IMR-90 (cell line): ENCODE results near the gene LRRC75A. TPM values are rescaled to one million over a fixed set of nuclear protein-coding genes. Genes with fewer than 3 reads are reported as not detected.

Experiments used
- ATAC-seq: fragments of 200-7000 bp; cut with Tn5 transposase; 2 replicates; pipeline ENCODE4 v1.9.1; 2020; ENCODE audit warnings: low read depth, mild to moderate bottlenecking, moderate library complexity
- BruUV-seq: library from RNA; stranded (reverse); fragments of 400-500 nt; replicated peaks from 2 replicates; lab custom pipeline; 2021; lab: Mats Ljungman, UMichigan
- CTCF ChIA-PET: fragments of 300-600 bp; formaldehyde crosslinking; extraction: SDS; loops from one replicate; lab custom pipeline; 2021; ENCODE audit warnings: antibody characterized with exemption; lab: Yijun Ruan, JAX
- POLR2A ChIA-PET: fragments of 300-600 bp; sonication (Branson Sonifier 250); formaldehyde crosslinking; loops from one replicate; lab custom pipeline; 2022; ENCODE audit warnings: antibody characterized with exemption; ENCODE audit not compliant: unreplicated experiment; lab: Charles Lee
- DNase-seq: peaks from one replicate; pipeline ENCODE4 v3.0.0; 2013
- H2AFZ ChIP-seq: replicated peaks from 2 replicates; pipeline ENCODE3; 2013; ENCODE audit warnings: low read length, mild to moderate bottlenecking; ENCODE audit not compliant: poor library complexity
- H2AK5ac ChIP-seq: 2 replicates; pipeline ENCODE4 v1.6.1; 2013; ENCODE audit warnings: low read depth, low read length, inconsistent platforms
- H2AK9ac ChIP-seq: replicated peaks from 2 replicates; pipeline ENCODE3; 2013; ENCODE audit warnings: mild to moderate bottlenecking, low read depth, low read length, moderate library complexity; ENCODE audit not compliant: poor library complexity
- H2BK120ac ChIP-seq: 2 replicates; pipeline ENCODE4 v1.6.1; 2013; ENCODE audit warnings: low read depth, low read length, inconsistent platforms
- H2BK15ac ChIP-seq: 3 replicates; pipeline ENCODE4 v1.6.1; 2013; ENCODE audit warnings: low read depth, low read length, inconsistent platforms
- H2BK20ac ChIP-seq: 2 replicates; pipeline ENCODE4 v1.6.1; 2013; ENCODE audit warnings: low read depth, mild to moderate bottlenecking, inconsistent platforms, low read length, moderate library complexity
- H2BK5ac ChIP-seq: 2 replicates; pipeline ENCODE4 v1.6.1; 2013; ENCODE audit warnings: mild to moderate bottlenecking, low read depth, low read length, inconsistent platforms; ENCODE audit not compliant: poor library complexity, severe bottlenecking
- H3K14ac ChIP-seq: replicated peaks from 2 replicates; pipeline ENCODE4 v1.6.1; 2013; ENCODE audit warnings: low read depth, low read length, inconsistent platforms
- H3K18ac ChIP-seq: 2 replicates; pipeline ENCODE4 v1.6.1; 2013; ENCODE audit warnings: low read depth, low read length, control low read depth
- H3K23ac ChIP-seq: 2 replicates; pipeline ENCODE4 v1.6.1; 2013; ENCODE audit warnings: low read depth, low read length, inconsistent platforms
- H3K27ac ChIP-seq: 2 replicates; pipeline ENCODE4 v1.5.1; 2013; ENCODE audit warnings: mild to moderate bottlenecking, control low read depth, low read length; ENCODE audit not compliant: insufficient read depth
- H3K27me3 ChIP-seq: 2 replicates; pipeline ENCODE4 v1.6.1; 2013; ENCODE audit warnings: low read length; ENCODE audit not compliant: control insufficient read depth, insufficient read depth
- H3K36me3 ChIP-seq: 2 replicates; pipeline ENCODE4 v1.6.1; 2013; ENCODE audit warnings: low read length, mixed read lengths; ENCODE audit not compliant: control insufficient read depth, insufficient read depth
- H3K4ac ChIP-seq: 2 replicates; pipeline ENCODE4 v1.6.1; 2013; ENCODE audit warnings: low read depth, low read length, inconsistent platforms
- H3K4me1 ChIP-seq: 2 replicates; pipeline ENCODE4 v1.6.1; 2013; ENCODE audit warnings: low read length, mixed read lengths; ENCODE audit not compliant: control insufficient read depth, insufficient read depth
- H3K4me2 ChIP-seq: 2 replicates; pipeline ENCODE4 v1.6.1; 2013; ENCODE audit warnings: low read depth, mild to moderate bottlenecking, control low read depth, low read length, moderate library complexity
- H3K4me3 ChIP-seq: 2 replicates; pipeline ENCODE4 v1.5.1; 2013; ENCODE audit warnings: low read depth, mild to moderate bottlenecking, control low read depth, low read length, moderate library complexity; ENCODE audit not compliant: insufficient read depth
- H3K56ac ChIP-seq: 2 replicates; pipeline ENCODE4 v1.6.1; 2013; ENCODE audit warnings: low read length, inconsistent platforms; ENCODE audit not compliant: insufficient read depth; ENCODE audit errors: extremely low read depth
- H3K79me1 ChIP-seq, 2 experiments: 2 replicates each; pipeline ENCODE4 v1.6.1; 2013; ENCODE audit warnings: low read length in 2 of 2, inconsistent platforms in 1 of 2, low read depth in 1 of 2
- H3K9ac ChIP-seq: 2 replicates; pipeline ENCODE4 v1.6.1; 2013; ENCODE audit warnings: low read depth, low read length, control low read depth
- H3K9me1 ChIP-seq: 2 replicates; pipeline ENCODE4 v1.6.1; 2013; ENCODE audit warnings: low read length, inconsistent platforms; ENCODE audit not compliant: insufficient read depth
- H3K9me3 ChIP-seq: 2 replicates; pipeline ENCODE4 v1.6.1; 2013; ENCODE audit warnings: low read length; ENCODE audit not compliant: control insufficient read depth, insufficient read depth
- H4K20me1 ChIP-seq: 2 replicates; pipeline ENCODE4 v1.6.1; 2013; ENCODE audit warnings: low read length, inconsistent platforms; ENCODE audit not compliant: insufficient read depth
- H4K5ac ChIP-seq: 2 replicates; pipeline ENCODE4 v1.6.1; 2013; ENCODE audit warnings: mild to moderate bottlenecking, low read depth, low read length, control low read depth
- H4K8ac ChIP-seq, 2 experiments: 2 replicates each; pipeline ENCODE4 v1.6.1; 2013; ENCODE audit warnings: low read depth in 2 of 2, low read length in 2 of 2, control low read depth in 1 of 2, inconsistent platforms in 1 of 2
- H4K91ac ChIP-seq: 2 replicates; pipeline ENCODE4 v1.6.1; 2013; ENCODE audit warnings: low read depth, low read length, inconsistent platforms; ENCODE audit not compliant: insufficient read depth
- FOS ChIP-seq: fragments of 150-350 bp; IDR thresholded peaks from 2 replicates; pipeline ENCODE4 v1.6.1; 2016; ENCODE audit warnings: low read depth, low read length
- NFE2L2 ChIP-seq: fragments of 150-350 bp; IDR thresholded peaks from 2 replicates; pipeline ENCODE4 v1.6.1; 2016; ENCODE audit warnings: low read depth, mild to moderate bottlenecking, low read length
- WGBS, 2 experiments: methylation state at CpG; one replicate each; pipeline versions ENCODE4 v1.1.5 to v1.1.7; 2013; ENCODE audit warnings: missing lambda C conversion rate in 2 of 2; ENCODE audit not compliant: insufficient read length in 1 of 2; ENCODE audit errors: extremely low coverage in 2 of 2; 5-methylcytosine and 5-hydroxymethylcytosine counted together
- dilution Hi-C: fragments of 300-500 bp; cut with HindIII; formaldehyde crosslinking; loops from one replicate; pipeline ENCODE4 v1.14.3; 2018; ENCODE audit warnings: low sequenced_read_pairs; ENCODE audit not compliant: unreplicated experiment
- in situ Hi-C: fragments of 300-500 bp; cut with MboI; formaldehyde crosslinking; loops from 3 replicates; pipeline ENCODE4 v1.14.3; 2019; ENCODE audit warnings: low sequenced_read_pairs, inconsistent platforms, mixed read lengths
- intact Hi-C: fragments of 100-400 bp; cut with micrococcal nuclease; formaldehyde crosslinking; loops from 2 replicates; pipeline ENCODE4 v1.10.0; 2022
- polyA plus RNA-seq, 3 experiments: library from polyadenylated mRNA; depleted of rRNA; stranded (reverse); fragments of >200 nt; gene quantifications; 2 replicates each; pipeline ENCODE4 v1.2.3, GENCODE V29; 2012; ENCODE audit warnings: low replicate concordance in 1 of 3
- total RNA-seq: library from RNA; depleted of rRNA; stranded (reverse); fragments of >200 nt; gene quantifications from 2 replicates; pipeline ENCODE4 v1.2.3, GENCODE V29; 2012
- TF ChIP-seq, protein P1 (sequence below): fragments of 150-350 bp; IDR thresholded peaks from 2 replicates; pipeline ENCODE4 v1.6.1; 2017; ENCODE audit warnings: mild to moderate bottlenecking, antibody characterized with exemption, low read length, low read depth

LRRC75A gene
- total and polyA plus RNA-seq, 2 of the 4 experiments (the other 2 are of a cell fraction), result 0.72 to 1.0 TPM

DNA sequence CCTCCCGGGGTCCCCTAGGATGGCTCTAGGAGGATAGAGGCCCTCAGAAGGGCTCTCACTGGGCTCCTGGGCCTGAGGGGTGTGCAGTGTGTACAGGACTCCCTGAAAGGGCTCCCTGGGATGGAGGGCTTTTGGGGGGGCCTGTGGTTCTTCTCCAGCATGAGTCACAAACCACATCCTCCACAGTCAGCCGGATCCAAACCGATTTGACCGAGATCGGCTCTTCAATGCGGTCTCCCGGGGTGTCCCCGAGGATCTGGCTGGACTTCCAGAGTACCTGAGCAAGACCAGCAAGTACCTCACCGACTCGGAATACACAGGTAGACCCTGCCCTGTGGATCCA lies 72.1 kb downstream of the LRRC75A start:
- H3K4me2 ChIP-seq, result peak overlapping the region; percentile 85

More for the DNA sequence above, 72.1 kb downstream of the LRRC75A start:
- Histone ChIP-seq H3K4me3 (no peak overlapping the region), H3K36me3 (peaks cover 5% of the 10 kb centered on the region; the same call in 1 of the 2 replicates), H4K8ac (peak overlapping the region; percentile 92 to 93), H2AK5ac (peak overlapping the region; percentile 97), H3K27me3 (no peaks in the 10 kb centered on the region), H3K23ac (peak overlapping the region; percentile 97), H3K9me1 (peaks cover 37% of the 10 kb centered on the region), H2BK15ac (peak overlapping the region; percentile 97), H3K9ac (peak overlapping the region; percentile 50), H3K56ac (peak overlapping the region; percentile 82), H3K79me1 (peaks cover 0 to 63% of the 10 kb centered on the region in 2 experiments; a peak in 2 of 4 replicates), H3K4me1 (peaks cover 34% of the 10 kb centered on the region), H4K20me1 (peaks cover 7% of the 10 kb centered on the region), H2BK20ac (peak overlapping the region; percentile 88), H3K4ac (peak overlapping the region; percentile 93), H3K9me3 (no peaks in the 10 kb centered on the region), H2BK120ac (peak overlapping the region; percentile 93), H2BK5ac (peak overlapping the region; percentile 96), H3K14ac (peak overlapping the region; percentile 92), H3K27ac (peak overlapping the region; percentile 96), H4K5ac (peak overlapping the region; percentile 95), H3K18ac (peak overlapping the region; percentile 86), H4K91ac (peak overlapping the region; percentile 93), H2AFZ (peak overlapping the region; percentile 56), H2AK9ac (peak overlapping the region; percentile 81)
- no CpG with 5 or more reads among the region's 10 CpGs for WGBS, 2 experiments
- intact Hi-C loops, result loop anchor here (1.0 to 5.0 kb wide), 2 partner anchors 34 to 963 kb away; no protein-coding TSS in a partner anchor
- in situ Hi-C loops, result no loop called here
- POLR2A ChIA-PET, result no interaction called here
- DNase-seq, result peak; percentile 86
- BruUV-seq, result no TSS peak
- dilution Hi-C loops, result no loop called here
- TF ChIP-seq, protein P1, sequence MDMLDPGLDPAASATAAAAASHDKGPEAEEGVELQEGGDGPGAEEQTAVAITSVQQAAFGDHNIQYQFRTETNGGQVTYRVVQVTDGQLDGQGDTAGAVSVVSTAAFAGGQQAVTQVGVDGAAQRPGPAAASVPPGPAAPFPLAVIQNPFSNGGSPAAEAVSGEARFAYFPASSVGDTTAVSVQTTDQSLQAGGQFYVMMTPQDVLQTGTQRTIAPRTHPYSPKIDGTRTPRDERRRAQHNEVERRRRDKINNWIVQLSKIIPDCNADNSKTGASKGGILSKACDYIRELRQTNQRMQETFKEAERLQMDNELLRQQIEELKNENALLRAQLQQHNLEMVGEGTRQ, result no peak
- TF ChIP-seq FOS, result peak; percentile 57; the same call in 1 of the 2 replicates
- TF ChIP-seq NFE2L2, result no peak
- peak; percentile 52 for ATAC-seq
- CTCF ChIA-PET, result no interaction called here
